Tibial nerve (tissue), 4 donors: Measurements from ENCODE around the gene PREX1. TPM values are rescaled to one million over a fixed set of nuclear protein-coding genes. Genes with fewer than 3 reads are reported as not detected.
A peak's percentile ranks its signal among the peaks of the same experiment; 100 is the strongest.

Experiments
- DNase-seq, 2 donors: peaks; one replicate each; pipeline ENCODE4 v3.0.0-alpha.2; 2019; ENCODE audit warnings: low spot score in 2 of 2
- H3K27ac ChIP-seq, 4 donors: fragments of 200-600 bp; sonication (generic) in 3 of 4; one replicate each; pipeline ENCODE4 v1.5.1; 2017 to 2019; ENCODE audit warnings: mild to moderate bottlenecking in 1 of 4
- H3K27me3 ChIP-seq, 2 donors: fragments of 200-600 bp; sonication (generic) in 1 of 2; one replicate each; pipeline versions ENCODE4 v1.5.1 to v1.6.0; 2017 to 2019
- H3K36me3 ChIP-seq, 3 donors: fragments of 200-600 bp; sonication (generic); one replicate each; pipeline ENCODE4 v1.5.1; 2018 to 2019
- H3K4me1 ChIP-seq, 4 donors: fragments of 200-600 bp; sonication (generic) in 3 of 4; one replicate each; pipeline ENCODE4 v1.5.1; 2017 to 2019
- H3K4me3 ChIP-seq, 4 donors: fragments of 200-600 bp; sonication (generic) in 3 of 4; one replicate each; pipeline ENCODE4 v1.5.1; 2017 to 2019; ENCODE audit warnings: mild to moderate bottlenecking in 1 of 4, moderate library complexity in 1 of 4
- H3K9me3 ChIP-seq, 4 donors: fragments of 200-600 bp; sonication (generic) in 3 of 4; one replicate each; pipeline ENCODE4 v1.5.1; 2017 to 2019
- CTCF ChIP-seq, 5 experiments: fragments of 200-600 bp in 3 of 5; fragments of 450-650 bp in 2 of 5; sonication (generic) in 3 of 5; IDR thresholded peaks; one replicate each; pipeline ENCODE4 v1.5.1; 2016 to 2019; ENCODE audit warnings: antibody characterized with exemption in 5 of 5, mild to moderate bottlenecking in 3 of 5, moderate library complexity in 2 of 5
- EP300 ChIP-seq, 2 donors: sonication (generic); formaldehyde crosslinking; IDR thresholded peaks; one replicate each; pipeline ENCODE4 v1.6.1; 2017; ENCODE audit warnings: antibody characterized with exemption in 2 of 2, mild to moderate bottlenecking in 1 of 2
- POLR2A ChIP-seq, 2 donors: fragments of 450-650 bp; IDR thresholded peaks; one replicate each; pipeline ENCODE4 v1.6.1; 2017; ENCODE audit warnings: antibody characterized with exemption in 2 of 2, mild to moderate bottlenecking in 2 of 2, moderate library complexity in 2 of 2
- WGBS, 2 donors: methylation state at CpG; one replicate each; pipeline ENCODE4 v1.1.5; 2018; 5-methylcytosine and 5-hydroxymethylcytosine counted together
- total RNA-seq, 4 donors: library from RNA; depleted of rRNA; stranded (reverse); fragments of >200 nt; gene quantifications; one replicate each; pipeline ENCODE4 v1.1.0, GENCODE V29; 2016

The PREX1 gene
- total RNA-seq, 4 donors from 2014 or later = 30.1 to 50.7 (median 32.5) TPM

- no peak for DNase-seq
- Histone ChIP-seq H3K4me3 (no peak overlapping the region), H3K4me1 (peaks cover 0 to 60% (median 20%) of the 10 kb centered on the region in 4 donors), H3K36me3 (peaks cover 0 to 4% (median 0%) of the 10 kb centered on the region in 3 donors), H3K9me3 (no peaks in the 10 kb centered on the region), H3K27me3 (no peaks in the 10 kb centered on the region), H3K27ac (no peak overlapping the region)
- 82% methylated on average over 10 of the region's 10 CpGs for WGBS, 2 donors
- no peak for TF ChIP-seq EP300 (IDR thresholded peaks at IDR 0.05)
- no peak for TF ChIP-seq POLR2A (IDR thresholded peaks at IDR 0.05)
- no peak for TF ChIP-seq CTCF (IDR thresholded peaks at IDR 0.05)
These were observed 115.9 kb downstream of the PREX1 start for GRCh38 chr20:48711696-48712464.

GRCh38 chr20:48711044-48711428 is 116.8 kb downstream of the PREX1 start:
- Histone ChIP-seq H3K9me3 (no peaks in the 10 kb centered on the region), H3K27me3 (no peaks in the 10 kb centered on the region), H3K4me1 (peaks cover 0 to 61% (median 16%) of the 10 kb centered on the region in 4 donors), H3K4me3 (no peak overlapping the region), H3K36me3 (peaks cover 0 to 6% (median 0%) of the 10 kb centered on the region in 3 donors), H3K27ac (no peak overlapping the region)
- WGBS, 2 donors = 59 to 64% methylated on average over 3 to 4 of the region's 4 CpGs
- TF ChIP-seq CTCF (IDR thresholded peaks at IDR 0.05) (no peak), POLR2A (IDR thresholded peaks at IDR 0.05) (no peak), EP300 (IDR thresholded peaks at IDR 0.05) (no peak)
- DNase-seq = no peak

- Histone ChIP-seq H3K27me3 (no peaks in the 10 kb centered on the region), H3K4me3 (no peak overlapping the region), H3K9me3 (no peaks in the 10 kb centered on the region), H3K27ac (no peak overlapping the region), H3K4me1 (peaks cover 0 to 61% (median 13%) of the 10 kb centered on the region in 4 donors), H3K36me3 (peaks cover 0 to 6% (median 0%) of the 10 kb centered on the region in 3 donors)
- no peak for DNase-seq
- WGBS, 2 donors = 91 to 92% methylated on average over 15 of the region's 15 CpGs
- TF ChIP-seq POLR2A (IDR thresholded peaks at IDR 0.05) (no peak), CTCF (IDR thresholded peaks at IDR 0.05) (no peak), EP300 (IDR thresholded peaks at IDR 0.05) (no peak)
These were observed 117.3 kb downstream of the PREX1 start for GRCh38 chr20:48710341-48711043.

- Histone ChIP-seq H3K36me3 (peaks cover 0 to 6% (median 0%) of the 10 kb centered on the region in 3 donors), H3K27me3 (no peaks in the 10 kb centered on the region), H3K9me3 (no peaks in the 10 kb centered on the region), H3K4me1 (peaks cover 0 to 66% (median 13%) of the 10 kb centered on the region in 4 donors), H3K27ac (peak overlapping the region in 1 of 4 donors; percentile 7), H3K4me3 (no peak overlapping the region)
- TF ChIP-seq EP300 (IDR thresholded peaks at IDR 0.05) (no peak), POLR2A (IDR thresholded peaks at IDR 0.05) (no peak), CTCF (IDR thresholded peaks at IDR 0.05) (no peak)
- WGBS, 2 donors = 41 to 53% methylated on average over 4 of the region's 4 CpGs
- DNase-seq = no peak
These were observed 118.1 kb downstream of the PREX1 start for GRCh38 chr20:48709744-48710143.
